ENCODE results near the gene GRIA1. TPM values are rescaled to one million over a fixed set of nuclear protein-coding genes. Genes with fewer than 3 reads are reported as not detected.

GRIA1 gene
- total and polyA plus RNA-seq, 8 donors = 2.9 to 20.2 (median 11.2) TPM

- Histone ChIP-seq H3K4me3 (no peak overlapping the region), H3K36me3 (no peaks in the 10 kb centered on the region), H3K9me3 (no peaks in the 10 kb centered on the region), H3K4me1 (no peaks in the 10 kb centered on the region), H3K27ac (no peak overlapping the region), H3K27me3 (no peaks in the 10 kb centered on the region)
- TF ChIP-seq CTCF (IDR thresholded peaks at IDR 0.05) = no peak
- ATAC-seq = no peak
- intact Hi-C loops (cut with DNase I) = no loop called here
- DNase-seq = no peak
These were observed 26.7 kb upstream of the GRIA1 start for GRCh38 chr5:153463806-153464205.

DNA sequence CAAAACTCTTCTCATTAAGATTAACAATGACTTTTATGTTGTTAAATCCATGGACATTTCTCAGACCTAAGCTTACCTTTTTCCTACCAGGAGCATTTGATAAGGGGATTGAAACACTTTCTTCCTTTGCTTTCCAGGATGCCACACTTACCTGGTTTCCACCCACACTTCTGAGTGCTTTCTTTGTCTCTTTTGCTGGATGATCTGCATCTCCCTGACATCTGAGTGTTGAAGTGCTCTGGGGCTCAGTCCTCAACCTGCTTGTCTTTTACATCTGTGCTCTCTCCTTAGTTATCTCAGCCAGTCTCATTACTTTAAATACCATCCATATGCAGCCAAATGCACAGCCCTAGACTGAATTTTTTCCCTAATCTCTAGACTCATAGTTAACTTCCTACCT, 22.9 kb upstream of the GRIA1 start:
- Histone ChIP-seq H3K27ac (no peak overlapping the region), H3K4me1 (no peaks in the 10 kb centered on the region), H3K27me3 (no peaks in the 10 kb centered on the region), H3K36me3 (no peaks in the 10 kb centered on the region), H3K4me3 (no peak overlapping the region), H3K9me3 (no peaks in the 10 kb centered on the region)
- no peak for TF ChIP-seq CTCF (IDR thresholded peaks at IDR 0.05)
- DNase-seq = no peak
- intact Hi-C loops (cut with DNase I) = no loop called here
- no peak for ATAC-seq

GRCh38 chr5:153469423-153469822, 21.0 kb upstream of the GRIA1 start:
- no peaks in the 10 kb centered on the region for H3K36me3 ChIP-seq
- no peak for TF ChIP-seq CTCF (IDR thresholded peaks at IDR 0.05)
- H3K4me1 ChIP-seq = no peaks in the 10 kb centered on the region
- DNase-seq (no peak), ATAC-seq (no peak)
- H3K27me3 ChIP-seq = no peaks in the 10 kb centered on the region
- H3K4me3 ChIP-seq = no peak overlapping the region
- peaks cover 0 to 2% of the 10 kb centered on the region in 2 donors for H3K9me3 ChIP-seq
- no peak overlapping the region for H3K27ac ChIP-seq
- intact Hi-C loops (cut with DNase I) = no loop called here

DNA sequence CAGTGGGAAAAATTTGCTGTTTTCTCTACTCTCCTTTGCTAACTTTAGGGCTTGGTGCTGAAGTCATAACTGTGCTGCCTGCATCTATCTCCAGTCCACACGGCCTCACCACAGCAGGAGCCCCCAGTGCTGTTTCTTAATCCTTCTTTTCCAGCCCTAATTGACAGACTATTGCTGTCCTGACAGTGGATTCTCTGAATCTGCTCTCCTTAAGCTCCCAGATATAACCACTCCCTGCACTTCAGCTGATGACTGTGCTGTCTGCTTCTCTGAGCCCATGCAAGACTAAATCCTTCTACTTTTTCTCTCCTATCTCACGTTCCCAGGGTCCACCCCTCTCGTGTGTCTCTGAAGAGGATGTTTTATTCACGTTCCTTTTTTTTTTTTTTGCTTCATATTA, 19.7 kb upstream of the GRIA1 start:
- H3K27ac ChIP-seq = no peak overlapping the region
- no peaks in the 10 kb centered on the region for H3K36me3 ChIP-seq
- no peak for TF ChIP-seq CTCF (IDR thresholded peaks at IDR 0.05)
- ATAC-seq = no peak
- H3K4me3 ChIP-seq = no peak overlapping the region
- H3K27me3 ChIP-seq = no peaks in the 10 kb centered on the region
- peaks cover 0 to 4% of the 10 kb centered on the region in 2 donors for H3K9me3 ChIP-seq
- intact Hi-C loops (cut with DNase I) = no loop called here
- H3K4me1 ChIP-seq = no peaks in the 10 kb centered on the region
- DNase-seq = no peak

GRCh38 chr5:153476767-153477166, 13.7 kb upstream of the GRIA1 start:
- ATAC-seq (no peak), DNase-seq (no peak)
- no peak overlapping the region for H3K4me3 ChIP-seq
- no peaks in the 10 kb centered on the region for H3K4me1 ChIP-seq
- no peaks in the 10 kb centered on the region for H3K36me3 ChIP-seq
- TF ChIP-seq CTCF (IDR thresholded peaks at IDR 0.05) = no peak
- H3K27me3 ChIP-seq = no peaks in the 10 kb centered on the region
- H3K9me3 ChIP-seq = peaks cover 0 to 4% of the 10 kb centered on the region in 2 donors
- intact Hi-C loops (cut with DNase I) = no loop called here
- H3K27ac ChIP-seq = no peak overlapping the region
